GM19193 (cell line): ENCODE data around the gene AREL1.

Experiments used
- POLR2A ChIP-seq: IDR thresholded peaks from 4 replicates; pipeline ENCODE4 v1.6.1; 2011; ENCODE audit not compliant: insufficient read depth, insufficient read length; ENCODE audit errors: extremely low read depth

AREL1 gene

DNA sequence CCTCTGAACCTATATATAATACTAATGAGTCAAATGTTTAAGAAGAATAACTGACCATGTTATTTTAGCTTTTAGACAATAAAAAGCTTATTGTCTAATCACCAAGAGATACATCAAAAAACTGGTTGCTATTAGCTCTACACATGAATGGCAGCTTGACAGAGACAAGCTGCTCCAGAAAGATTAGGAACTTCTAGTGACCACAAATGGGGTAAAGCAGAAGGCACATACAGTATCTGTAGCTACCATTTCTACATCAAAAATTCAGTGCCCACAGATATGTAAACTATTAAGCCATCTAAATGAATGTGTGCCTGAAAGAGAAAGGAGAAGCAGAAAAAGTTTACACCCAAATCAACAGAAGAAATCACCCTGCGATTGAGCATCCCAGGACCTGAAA is 2.4 kb downstream of the AREL1 start:
- no peak for TF ChIP-seq POLR2A

DNA sequence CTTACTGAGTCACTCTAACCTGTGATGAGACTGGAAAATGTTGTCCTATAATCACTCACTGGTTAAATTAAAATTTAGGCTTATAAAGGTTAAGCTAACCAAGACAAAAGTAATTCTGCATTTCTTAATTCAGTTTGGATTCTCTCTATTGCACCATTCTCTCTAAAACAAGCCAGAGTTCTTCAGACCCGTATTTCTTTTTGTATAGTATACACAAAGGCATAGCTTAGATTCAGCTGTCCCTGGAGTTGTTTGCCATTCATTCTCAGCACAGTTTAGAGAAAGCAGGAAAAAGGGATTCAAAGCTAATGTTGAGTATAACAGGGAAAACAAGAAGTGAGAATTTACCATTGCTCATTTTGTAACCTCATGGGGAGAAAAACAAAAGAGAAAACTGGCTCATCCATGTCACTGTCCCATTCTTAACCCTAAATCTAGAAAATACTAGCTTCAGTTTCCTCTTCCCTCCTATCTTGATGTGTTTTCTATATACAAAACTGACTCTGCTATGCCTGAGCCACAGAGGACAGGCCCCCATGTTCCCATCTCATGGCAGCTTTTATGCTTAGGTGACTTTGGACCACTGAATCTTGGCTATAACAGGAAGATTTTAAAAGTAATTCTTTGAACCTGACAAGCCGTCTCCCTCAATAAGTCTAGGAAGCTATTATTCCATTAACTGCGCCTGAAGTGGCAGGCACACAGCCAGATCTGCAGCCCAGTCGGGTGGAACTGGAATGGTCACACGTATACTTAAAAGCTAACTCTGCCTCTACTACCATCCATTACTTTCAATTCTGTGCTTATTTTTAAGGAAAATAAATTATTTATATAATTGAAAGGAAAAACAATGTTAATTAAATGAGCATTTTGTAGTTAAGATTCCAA is 7.0 kb downstream of the AREL1 start:
- TF ChIP-seq POLR2A: no peak

DNA sequence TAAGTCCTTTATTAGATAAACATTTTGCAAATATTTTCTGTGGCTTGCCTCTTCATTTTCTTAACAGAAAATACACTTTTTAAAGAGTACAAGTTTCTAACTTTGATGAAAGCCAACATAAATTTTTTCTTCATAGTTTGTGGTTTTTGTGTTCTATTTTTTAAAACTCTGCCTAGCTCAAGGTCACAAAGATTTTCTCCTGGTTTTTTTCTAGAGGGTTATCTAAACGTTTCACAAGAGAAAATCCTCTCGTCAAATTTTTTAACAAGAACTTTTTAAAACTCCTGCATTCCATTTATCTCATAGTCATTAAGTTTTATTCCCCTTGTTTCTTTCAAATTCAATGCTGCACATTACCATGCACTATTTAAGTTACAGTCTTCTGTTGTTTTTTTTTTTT is 8.2 kb downstream of the AREL1 start:
- no peak for TF ChIP-seq POLR2A

DNA sequence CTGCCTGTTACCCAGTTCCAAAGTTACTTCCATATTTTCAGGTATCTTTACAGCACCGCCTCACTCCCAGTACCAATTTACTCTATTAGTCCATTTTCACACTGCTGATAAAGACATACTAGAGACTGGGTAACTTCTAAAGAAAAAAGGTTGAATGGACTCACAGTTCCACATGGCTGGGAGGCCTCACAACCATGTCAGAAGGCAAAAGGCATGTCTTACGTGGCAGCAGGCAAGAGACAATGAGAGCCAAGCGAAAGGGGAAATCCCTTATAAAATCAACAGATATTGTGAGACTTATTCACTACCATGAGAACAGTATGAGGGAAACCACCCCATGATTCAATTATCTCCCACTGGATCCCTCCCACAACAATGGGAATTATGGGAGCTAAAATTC is 9.8 kb downstream of the AREL1 start:
- no peak for TF ChIP-seq POLR2A

DNA sequence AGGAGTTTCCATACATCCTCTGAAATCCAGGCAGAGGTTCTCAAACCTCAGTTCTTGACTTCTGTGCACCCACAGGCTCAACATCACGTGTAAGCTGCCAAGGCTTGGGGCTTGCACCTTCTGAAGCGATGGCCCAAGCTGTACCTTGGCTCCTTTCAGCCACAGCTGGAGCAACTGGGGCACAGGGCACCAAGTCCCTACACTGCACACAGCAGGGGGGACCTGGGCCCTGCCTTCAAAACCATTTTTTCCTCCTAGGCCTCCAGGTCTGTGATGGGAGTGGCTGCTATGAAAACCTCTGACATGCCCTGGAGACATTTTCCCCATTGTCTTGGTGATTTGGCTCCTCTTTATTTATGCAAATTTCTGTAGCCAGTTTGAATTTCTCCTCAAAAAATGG is 10.6 kb downstream of the AREL1 start:
- no peak for TF ChIP-seq POLR2A

DNA sequence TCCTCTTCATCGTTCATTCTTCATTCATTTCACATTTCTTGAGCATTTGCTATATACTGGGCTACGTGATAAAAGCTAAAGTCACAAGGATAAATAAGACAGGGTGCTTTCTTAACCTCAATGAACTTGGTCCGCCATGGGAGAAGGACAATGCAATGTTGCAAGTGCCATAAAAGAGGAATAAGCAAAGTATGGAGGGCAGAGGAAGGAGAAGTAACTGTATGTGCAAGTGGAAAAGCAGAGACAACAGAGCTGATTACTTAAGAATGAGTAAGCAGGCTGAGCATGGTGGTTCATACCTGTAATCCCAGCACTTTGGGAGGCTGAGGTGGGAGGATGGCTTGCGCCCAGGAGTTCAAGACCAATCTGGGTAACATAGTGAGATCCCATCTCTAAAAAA is 14.4 kb downstream of the AREL1 start:
- no peak for TF ChIP-seq POLR2A

DNA sequence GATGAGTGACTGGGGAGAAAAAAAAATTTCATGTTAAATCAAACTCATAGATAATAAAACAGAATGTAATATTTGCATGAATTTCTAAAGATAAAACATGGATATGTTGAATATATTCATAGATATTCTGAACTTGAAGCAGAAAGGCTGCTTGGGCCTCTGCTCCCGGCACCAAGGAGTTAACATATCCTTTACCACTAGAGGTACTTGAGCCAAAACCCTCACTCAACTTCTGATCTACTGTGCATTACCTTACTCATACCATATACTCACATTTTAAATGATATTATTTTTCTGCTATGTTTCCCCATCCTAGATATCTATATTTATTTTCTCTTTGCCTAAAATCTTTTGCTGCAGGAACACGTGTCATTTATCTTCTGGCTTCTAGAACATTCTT is 14.9 kb downstream of the AREL1 start:
- TF ChIP-seq POLR2A: no peak

DNA sequence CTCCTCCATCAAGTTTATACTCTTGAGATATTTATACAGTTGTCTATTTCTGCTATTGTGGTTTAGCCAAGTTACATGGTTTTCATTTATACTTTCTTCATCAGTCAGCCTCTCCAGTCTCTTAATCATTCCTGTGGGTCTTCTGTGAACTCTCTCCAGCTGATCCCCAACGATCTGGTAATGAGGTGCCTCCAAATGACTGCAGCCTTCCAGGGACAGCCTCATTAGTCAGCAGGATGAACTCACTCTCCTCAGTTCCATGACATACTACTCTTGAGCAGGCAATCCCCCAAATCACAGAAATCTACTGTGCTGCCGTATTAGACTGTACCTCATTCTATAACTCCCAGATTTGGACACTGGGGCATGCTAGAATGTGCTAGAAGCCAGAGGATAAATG is 15.3 kb downstream of the AREL1 start:
- no peak for TF ChIP-seq POLR2A

DNA sequence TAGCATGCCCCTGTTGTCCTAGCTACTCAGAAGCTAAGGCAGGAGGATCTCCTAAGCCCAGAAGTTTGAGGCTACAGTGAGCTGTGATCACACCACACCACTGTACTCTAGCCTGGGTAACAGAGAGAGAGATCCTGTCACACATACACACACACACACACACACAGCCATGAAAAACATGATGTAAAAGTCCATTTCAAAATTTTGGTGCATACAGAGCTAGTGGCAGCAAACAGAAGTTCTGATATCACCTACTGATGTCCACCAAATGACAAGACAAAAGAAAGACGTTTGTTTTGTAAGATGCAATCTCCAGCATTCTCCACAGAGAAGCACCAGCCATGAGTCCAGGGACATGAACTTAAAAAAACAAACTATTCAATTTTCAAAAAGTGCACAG is 15.9 kb downstream of the AREL1 start:
- TF ChIP-seq POLR2A: no peak

DNA sequence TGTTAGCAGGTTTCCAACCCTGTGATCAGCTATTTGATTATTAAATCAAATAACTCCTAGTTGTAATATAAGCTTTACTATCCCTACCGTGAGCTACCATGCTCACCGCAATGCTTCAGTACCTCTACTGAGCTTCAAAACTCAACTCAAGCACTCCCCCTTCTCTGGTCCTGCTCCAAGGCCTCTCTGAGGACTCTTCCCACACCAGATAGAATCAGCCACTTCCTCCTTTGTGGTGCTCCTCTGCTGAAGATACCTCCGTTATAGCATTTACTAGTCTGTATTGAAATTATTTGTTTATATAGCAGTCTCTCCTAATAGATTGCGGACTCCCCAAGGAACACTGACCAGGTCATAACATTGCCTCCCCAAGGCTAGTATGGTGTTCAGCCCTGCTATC is 17.5 kb downstream of the AREL1 start:
- no peak for TF ChIP-seq POLR2A

DNA sequence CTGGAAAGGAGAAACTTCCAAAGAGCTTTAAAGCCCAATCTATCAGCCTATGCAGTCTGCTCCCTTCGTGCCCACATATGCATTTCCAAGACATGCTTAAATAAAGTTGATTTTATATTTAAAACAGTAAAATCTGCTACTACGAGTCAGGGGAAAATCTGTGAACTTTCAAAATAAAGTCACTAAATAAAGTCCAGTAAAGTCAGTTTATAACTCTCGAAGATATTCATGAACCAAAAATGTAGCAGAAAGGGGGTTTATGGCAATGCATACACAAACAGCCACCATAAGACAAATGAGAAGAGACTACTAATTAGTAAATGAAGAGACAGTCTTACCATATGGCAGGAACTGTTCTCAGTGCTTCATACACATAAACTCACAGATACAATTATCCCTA is 19.7 kb downstream of the AREL1 start:
- TF ChIP-seq POLR2A: no peak

DNA sequence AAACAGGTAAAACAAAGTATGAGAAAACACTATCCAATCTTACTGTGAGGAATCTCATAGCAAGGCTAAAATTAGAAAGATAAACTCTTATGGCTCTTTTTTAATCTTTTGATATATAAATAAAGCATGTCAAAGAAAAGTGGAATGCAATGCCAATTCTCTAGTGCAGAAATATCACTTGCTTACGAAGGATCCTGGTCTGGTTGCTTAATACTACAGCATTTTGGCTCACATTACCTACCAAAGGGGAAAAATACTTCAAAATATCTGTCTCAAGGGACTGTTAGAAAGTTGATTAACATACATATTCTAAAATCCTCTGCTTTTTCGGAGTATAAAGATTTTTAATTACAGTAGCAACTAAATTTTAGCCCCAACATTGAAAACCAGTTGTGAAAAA is 21.4 kb downstream of the AREL1 start:
- no peak for TF ChIP-seq POLR2A

DNA sequence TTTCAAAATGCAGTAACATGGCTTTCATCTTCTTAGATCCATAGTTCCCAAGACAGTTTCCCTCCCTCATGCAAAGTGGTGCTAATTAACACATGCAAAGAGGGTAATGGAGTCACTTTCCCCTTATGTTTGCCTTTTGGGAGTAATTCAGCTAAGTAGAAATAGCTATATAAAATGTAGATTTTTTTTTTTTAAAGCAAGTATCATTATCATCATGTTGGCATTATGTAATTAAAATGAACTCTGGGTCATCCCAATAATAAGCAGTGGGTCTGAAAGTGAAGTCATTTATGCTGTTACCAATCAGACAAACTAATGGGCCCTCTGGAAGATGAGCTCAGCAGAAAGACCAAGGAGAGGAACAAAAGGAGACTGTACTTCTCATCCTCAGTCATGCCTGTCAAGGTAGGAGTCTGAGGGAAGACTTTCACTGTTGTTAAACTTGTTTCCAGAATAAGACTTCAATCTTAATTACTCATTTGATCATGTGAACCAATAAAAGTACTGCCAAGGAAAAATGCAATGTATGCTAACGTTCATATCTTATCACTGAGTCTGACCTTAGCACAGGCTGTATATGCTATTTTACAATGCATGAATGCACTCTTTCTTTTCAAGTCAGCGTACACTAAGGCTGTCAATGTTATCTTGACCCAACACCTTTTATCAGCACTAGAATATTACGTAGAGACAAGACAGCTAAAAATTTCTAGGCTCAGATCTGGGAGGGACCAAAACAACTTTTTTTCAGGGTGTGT is 26.8 kb downstream of the AREL1 start:
- no peak for TF ChIP-seq POLR2A

DNA sequence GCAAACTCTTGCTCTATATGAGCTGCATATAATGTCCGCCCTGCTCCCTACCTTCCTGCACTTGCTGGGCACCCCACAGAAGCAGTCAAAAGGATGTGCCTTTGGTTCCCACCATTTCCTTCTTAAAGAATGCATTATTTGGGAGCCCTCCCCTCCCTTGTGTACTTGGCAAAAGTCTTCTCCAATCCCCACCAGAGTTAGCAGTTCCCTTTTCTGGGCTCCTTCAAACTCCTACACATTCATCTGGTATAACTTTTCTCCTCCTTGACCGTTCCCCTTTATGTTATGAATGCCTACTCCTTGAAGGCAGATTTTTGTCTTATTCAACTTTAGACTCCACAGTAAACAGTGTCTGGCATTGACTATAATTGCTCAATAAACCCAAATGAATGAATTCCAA is 27.8 kb downstream of the AREL1 start:
- TF ChIP-seq POLR2A: no peak

DNA sequence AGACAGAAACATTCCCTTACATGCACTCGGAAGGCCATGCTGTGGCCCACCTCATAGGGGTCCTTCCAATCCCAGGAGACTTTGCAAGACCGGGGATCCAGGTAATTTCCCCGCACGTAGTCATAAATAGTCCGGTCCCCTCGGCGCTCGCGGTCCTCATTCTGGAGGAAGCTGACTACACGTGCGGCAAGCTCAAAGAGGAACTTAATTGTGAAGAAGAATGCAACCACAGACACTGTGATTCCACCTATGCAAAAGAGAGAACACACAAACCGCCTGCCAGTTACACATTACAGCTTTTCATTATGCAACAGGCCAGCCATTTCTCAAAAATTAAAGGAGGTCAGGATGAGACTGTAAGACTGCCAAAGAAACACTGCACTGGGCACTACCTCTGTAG is 28.4 kb downstream of the AREL1 start:
- no peak for TF ChIP-seq POLR2A

DNA sequence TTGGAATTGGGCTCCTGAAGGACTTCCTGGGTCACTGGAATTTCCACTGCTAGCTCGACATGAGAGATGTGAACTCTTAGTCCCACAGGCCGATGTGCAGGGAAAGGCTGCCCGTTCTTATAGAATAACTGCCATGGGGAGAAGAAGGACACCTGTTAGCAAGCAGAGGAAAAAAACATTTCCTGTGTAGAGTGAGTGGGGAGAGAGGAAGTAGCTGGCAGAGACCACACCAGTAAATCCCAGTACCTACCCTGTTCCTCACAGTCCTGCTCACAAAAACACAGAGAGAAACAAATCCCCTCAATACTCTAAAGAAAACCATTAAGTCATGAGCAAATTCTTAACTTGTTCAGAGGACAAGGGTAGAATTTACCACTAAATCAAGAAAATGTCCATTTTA is 29.5 kb downstream of the AREL1 start:
- no peak for TF ChIP-seq POLR2A

DNA sequence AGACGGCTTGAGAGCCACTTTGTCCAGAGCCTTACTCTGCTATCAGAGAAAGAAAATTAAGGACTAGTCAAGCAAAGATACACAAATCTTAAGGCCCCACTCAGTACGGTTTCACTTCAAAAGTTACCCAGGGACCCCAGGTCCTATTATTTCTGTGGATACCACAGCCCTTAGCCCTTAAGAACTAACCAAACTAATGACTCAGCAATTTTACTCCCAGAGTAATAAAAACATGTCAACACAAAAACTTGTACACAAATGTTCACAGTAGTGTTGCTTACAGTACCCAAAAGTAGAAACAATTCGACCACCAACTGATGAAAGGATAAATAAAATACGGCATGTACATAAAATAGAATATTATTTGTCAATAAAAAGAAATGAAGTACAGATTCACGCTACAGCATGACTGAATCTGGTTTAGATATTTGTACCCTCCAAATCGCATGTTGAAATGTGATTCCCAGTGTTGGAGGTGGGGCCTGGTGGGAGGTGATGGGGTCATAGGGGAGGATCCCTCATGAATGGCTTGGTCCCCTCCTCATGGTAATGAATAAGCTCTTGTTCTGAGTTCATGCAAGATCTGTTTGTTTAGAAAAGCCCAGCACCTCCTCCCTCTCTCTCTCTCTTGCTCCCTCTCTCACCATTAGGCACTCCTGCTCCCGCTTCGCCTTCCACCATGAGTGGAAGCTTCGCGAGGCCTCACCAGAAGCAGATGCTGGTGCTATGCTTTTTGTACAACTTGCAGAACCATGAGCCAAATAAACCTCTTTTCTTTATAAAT is 30.5 kb downstream of the AREL1 start:
- no peak for TF ChIP-seq POLR2A
